ENCODE results near the gene DCAF12. TPM values are rescaled to one million over a fixed set of nuclear protein-coding genes. Genes with fewer than 3 reads are reported as not detected.
A peak's percentile ranks its signal among the peaks of the same experiment; 100 is the strongest.

The DCAF12 gene
- total RNA-seq, 4 donors from 2014 or later: 21.8 to 31.3 (median 28.8) TPM

GRCh38 chr9:34069831-34070230 lies 56.7 kb downstream of the DCAF12 start:
- H3K27me3 ChIP-seq: no peaks in the 10 kb centered on the region
- no peaks in the 10 kb centered on the region for H3K36me3 ChIP-seq
- peak in 1 of 2 donors; percentile 17 for DNase-seq (ENCODE audit: low spot score in 2 of 2)
- TF ChIP-seq POLR2A (IDR thresholded peaks at IDR 0.05) (no peak), CTCF (IDR thresholded peaks at IDR 0.05) (no peak), POLR2AphosphoS5 (IDR thresholded peaks at IDR 0.05) (no peak), EP300 (IDR thresholded peaks at IDR 0.05) (no peak)
- H3K9me3 ChIP-seq: no peaks in the 10 kb centered on the region
- no peak overlapping the region for H3K27ac ChIP-seq
- H3K4me1 ChIP-seq: peaks cover 29% of the 10 kb centered on the region
- 65% methylated on average over 6 of the region's 6 CpGs for whole genome bisulfite sequencing
- H3K4me3 ChIP-seq: no peak overlapping the region

GRCh38 chr9:34065541-34065940 lies 61.0 kb downstream of the DCAF12 start:
- 90% methylated on average over 3 of the region's 3 CpGs for WGBS
- H3K27me3 ChIP-seq: no peaks in the 10 kb centered on the region

GRCh38 chr9:34059954-34060353 lies 66.5 kb downstream of the DCAF12 start:
- H3K36me3 ChIP-seq: no peaks in the 10 kb centered on the region
- WGBS: 93% methylated on average over 3 of the region's 3 CpGs
- H3K27ac ChIP-seq: no peak overlapping the region
- no peak for DNase-seq (ENCODE audit: low spot score in 2 of 2)
- no peaks in the 10 kb centered on the region for H3K9me3 ChIP-seq
- H3K4me1 ChIP-seq: no peaks in the 10 kb centered on the region
- no peak overlapping the region for H3K4me3 ChIP-seq
- no peak for TF ChIP-seq EP300 (IDR thresholded peaks at IDR 0.05)
- no peak for TF ChIP-seq POLR2A (IDR thresholded peaks at IDR 0.05)
- no peak for TF ChIP-seq POLR2AphosphoS5 (IDR thresholded peaks at IDR 0.05)
- TF ChIP-seq CTCF (IDR thresholded peaks at IDR 0.05): no peak
- H3K27me3 ChIP-seq: no peaks in the 10 kb centered on the region

More at GRCh38 chr9:34065541-34065940, 61.0 kb downstream of the DCAF12 start:
- no peak overlapping the region for H3K4me3 ChIP-seq
- no peak for TF ChIP-seq CTCF (IDR thresholded peaks at IDR 0.05)
- no peak for TF ChIP-seq POLR2AphosphoS5 (IDR thresholded peaks at IDR 0.05)
- TF ChIP-seq EP300 (IDR thresholded peaks at IDR 0.05): no peak
- TF ChIP-seq POLR2A (IDR thresholded peaks at IDR 0.05): no peak
- H3K36me3 ChIP-seq: no peaks in the 10 kb centered on the region
- no peaks in the 10 kb centered on the region for H3K9me3 ChIP-seq
- H3K4me1 ChIP-seq: no peaks in the 10 kb centered on the region
- DNase-seq (ENCODE audit: low spot score in 2 of 2): no peak
- H3K27ac ChIP-seq: no peak overlapping the region

- H3K27ac ChIP-seq: no peak overlapping the region
- no peaks in the 10 kb centered on the region for H3K36me3 ChIP-seq
- no peaks in the 10 kb centered on the region for H3K27me3 ChIP-seq
- H3K4me3 ChIP-seq: no peak overlapping the region
- 29% methylated on average over 3 of the region's 3 CpGs for WGBS
- TF ChIP-seq EP300 (IDR thresholded peaks at IDR 0.05) (no peak), CTCF (IDR thresholded peaks at IDR 0.05) (no peak), POLR2A (IDR thresholded peaks at IDR 0.05) (no peak), POLR2AphosphoS5 (IDR thresholded peaks at IDR 0.05) (no peak)
- H3K4me1 ChIP-seq: no peaks in the 10 kb centered on the region
- DNase-seq (ENCODE audit: low spot score in 2 of 2): no peak
- no peaks in the 10 kb centered on the region for H3K9me3 ChIP-seq
These were observed 67.2 kb downstream of the DCAF12 start for GRCh38 chr9:34059281-34059680.

GRCh38 chr9:34049630-34050384 lies 76.7 kb downstream of the DCAF12 start:
- TF ChIP-seq CTCF (IDR thresholded peaks at IDR 0.05): no peak
- TF ChIP-seq EP300 (IDR thresholded peaks at IDR 0.05): no peak
- TF ChIP-seq POLR2AphosphoS5 (IDR thresholded peaks at IDR 0.05): no peak
- TF ChIP-seq POLR2A (IDR thresholded peaks at IDR 0.05): no peak
- no peaks in the 10 kb centered on the region for H3K9me3 ChIP-seq
- H3K36me3 ChIP-seq: no peaks in the 10 kb centered on the region
- H3K27ac ChIP-seq: peak overlapping the region; percentile 95
- H3K4me1 ChIP-seq: peaks cover 34% of the 10 kb centered on the region
- no peak for DNase-seq (ENCODE audit: low spot score in 2 of 2)
- H3K27me3 ChIP-seq: no peaks in the 10 kb centered on the region
- H3K4me3 ChIP-seq: peak overlapping the region; percentile 99
- WGBS: 43% methylated on average over 18 of the region's 18 CpGs
